ENCODE results near the gene SLC16A9.

SLC16A9 gene

DNA sequence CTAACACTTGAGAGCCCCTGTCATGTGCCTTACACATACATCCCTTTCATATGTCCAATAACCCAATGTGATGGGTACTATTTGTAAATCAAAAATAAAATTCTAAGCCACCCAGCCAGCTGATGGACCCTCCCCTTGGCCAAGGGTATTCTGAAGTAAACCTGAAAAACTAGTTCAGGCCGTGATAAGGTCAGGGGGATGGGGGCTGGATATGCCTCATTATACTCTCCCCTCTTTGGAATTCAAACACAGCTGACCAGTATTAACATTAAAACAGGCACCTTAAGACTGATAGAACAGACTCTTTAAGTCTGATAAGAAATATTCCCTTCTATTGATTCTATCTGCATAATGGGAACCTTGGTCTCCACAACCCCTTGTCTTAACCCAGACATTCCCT, 51.9 kb downstream of the SLC16A9 start:
- no peak for DNase-seq (ENCODE audit: low read depth)
- no peak overlapping the region for H3K4me3 ChIP-seq (ENCODE audit: low read depth, low read length)
- no peak for TF ChIP-seq CTCF (IDR thresholded peaks at IDR 0.05; ENCODE audit: control insufficient read depth, extremely low read depth, insufficient read depth)

DNA sequence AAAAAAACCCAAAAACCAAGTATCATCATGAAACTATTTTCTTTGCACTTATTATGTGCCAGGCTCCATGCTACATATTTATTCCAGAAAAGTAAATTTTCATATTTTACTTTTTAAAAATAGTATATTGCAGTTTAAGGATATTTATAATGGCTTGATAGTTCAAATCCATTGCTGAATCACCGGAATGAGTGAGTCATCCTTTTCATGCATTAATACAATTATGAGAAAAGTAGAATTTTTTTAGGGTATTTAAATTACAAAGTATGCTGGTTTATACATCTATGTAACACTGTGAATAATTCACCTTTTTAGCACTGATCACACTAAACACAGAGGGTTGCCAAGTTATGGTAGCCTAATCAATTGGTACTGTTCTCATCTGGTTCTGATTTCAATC, 54.3 kb downstream of the SLC16A9 start:
- TF ChIP-seq CTCF (IDR thresholded peaks at IDR 0.05; ENCODE audit: control insufficient read depth, extremely low read depth, insufficient read depth) = no peak
- H3K4me3 ChIP-seq (ENCODE audit: low read depth, low read length) = no peak overlapping the region
- no peak for DNase-seq (ENCODE audit: low read depth)

DNA sequence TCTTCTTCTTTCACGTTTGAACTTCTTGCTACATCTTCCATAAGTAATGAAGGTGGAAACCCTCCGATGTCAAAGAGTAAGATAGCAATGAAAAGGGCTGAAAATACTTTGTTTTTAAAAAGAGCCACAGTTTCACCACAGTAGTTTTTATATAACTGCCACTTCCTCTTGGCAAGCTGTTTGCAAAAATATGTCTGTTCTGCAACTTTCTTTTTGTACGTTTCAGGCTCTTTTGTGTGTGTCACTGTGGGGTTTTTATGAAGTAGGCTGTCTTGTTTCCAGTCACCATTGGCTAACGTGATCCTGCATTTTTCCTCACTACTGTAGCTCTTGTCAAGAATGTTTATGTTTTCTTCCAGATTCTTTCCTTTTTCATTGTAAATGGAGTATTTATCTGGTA, 55.6 kb downstream of the SLC16A9 start:
- TF ChIP-seq CTCF (IDR thresholded peaks at IDR 0.05; ENCODE audit: control insufficient read depth, extremely low read depth, insufficient read depth) = no peak
- DNase-seq (ENCODE audit: low read depth) = no peak
- no peak overlapping the region for H3K4me3 ChIP-seq (ENCODE audit: low read depth, low read length)

DNA sequence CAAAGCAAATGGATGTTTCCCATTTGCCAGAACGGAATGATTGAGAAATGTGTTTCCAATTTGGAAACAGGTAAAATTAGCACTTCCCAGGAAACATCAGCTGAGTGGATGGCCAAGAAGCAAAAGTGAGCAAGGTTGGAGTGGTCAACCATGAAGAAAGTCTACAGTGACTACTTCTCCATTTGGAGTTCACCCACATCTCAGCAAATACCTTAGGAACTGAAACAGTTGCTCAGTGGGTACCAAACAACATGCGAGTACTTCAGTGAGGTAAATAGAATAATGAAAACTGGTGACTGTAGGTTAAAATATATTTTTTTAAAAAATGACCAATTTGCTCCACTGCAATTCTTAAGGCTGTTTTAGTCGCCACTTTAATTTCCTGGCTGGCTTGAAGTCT, 57.7 kb downstream of the SLC16A9 start:
- no peak for DNase-seq (ENCODE audit: low read depth)
- no peak for TF ChIP-seq CTCF (IDR thresholded peaks at IDR 0.05; ENCODE audit: control insufficient read depth, extremely low read depth, insufficient read depth)
- H3K4me3 ChIP-seq (ENCODE audit: low read depth, low read length) = no peak overlapping the region

GRCh38 chr10:59649606-59650346, 59.9 kb downstream of the SLC16A9 start:
- TF ChIP-seq CTCF (IDR thresholded peaks at IDR 0.05; ENCODE audit: control insufficient read depth, extremely low read depth, insufficient read depth) = no peak
- peak; percentile 33 for DNase-seq (ENCODE audit: low read depth)

GRCh38 chr10:59648711-59649201, 60.9 kb downstream of the SLC16A9 start:
- DNase-seq (ENCODE audit: low read depth) = peak; percentile 42

More at GRCh38 chr10:59649606-59650346, 59.9 kb downstream of the SLC16A9 start:
- no peak overlapping the region for H3K4me3 ChIP-seq (ENCODE audit: low read depth, low read length)

More at GRCh38 chr10:59648711-59649201, 60.9 kb downstream of the SLC16A9 start:
- no peak overlapping the region for H3K4me3 ChIP-seq (ENCODE audit: low read depth, low read length)
- TF ChIP-seq CTCF (IDR thresholded peaks at IDR 0.05; ENCODE audit: control insufficient read depth, extremely low read depth, insufficient read depth) = no peak
